ENCODE measurements around the gene CD109.
A peak's percentile ranks its signal among the peaks of the same experiment; 100 is the strongest.

The CD109 gene

GRCh38 chr6:73728548-73729205, 32.7 kb downstream of the CD109 start:
- DNase-seq, result no peak

DNA sequence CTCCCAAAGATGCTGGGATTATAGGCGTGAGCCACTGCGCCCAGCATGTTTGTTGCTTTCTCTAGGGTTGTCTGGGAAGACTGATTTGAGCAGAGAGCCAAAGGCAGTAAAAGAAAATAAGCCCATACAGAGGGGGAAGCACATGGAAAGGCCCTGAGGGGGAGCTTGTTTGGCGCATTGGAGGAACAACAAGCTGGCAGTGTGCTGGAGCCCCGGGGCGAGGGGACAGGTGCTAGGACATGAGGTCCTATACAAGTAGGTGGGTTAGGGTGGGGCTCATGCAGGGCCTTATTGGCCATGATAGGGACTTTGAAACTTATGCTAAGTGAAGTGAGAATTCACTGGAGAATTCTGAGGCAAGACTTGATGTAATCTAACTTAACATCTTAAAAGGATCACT, 35.3 kb downstream of the CD109 start:
- no peak for DNase-seq

GRCh38 chr6:73732845-73733675, 37.1 kb downstream of the CD109 start:
- DNase-seq, result peak; percentile 34

DNA sequence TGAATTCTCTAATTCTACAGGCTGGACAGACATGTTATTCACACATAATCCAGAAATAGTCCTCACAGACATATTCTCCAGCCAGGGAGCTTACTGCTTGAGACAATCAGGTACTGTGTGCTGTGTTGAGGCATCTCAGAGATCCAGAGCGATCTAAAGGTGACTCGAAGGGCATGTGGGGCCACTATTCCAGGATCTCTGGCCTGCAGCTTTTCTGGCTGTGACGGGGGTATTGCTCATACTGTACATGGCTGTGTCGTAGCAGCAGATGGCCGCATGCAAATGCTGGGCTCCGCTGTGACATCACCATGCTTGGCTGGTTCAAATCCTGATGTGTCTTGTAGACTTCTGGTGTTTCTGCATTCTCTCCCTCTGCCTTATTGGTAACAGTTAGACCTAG, 37.8 kb downstream of the CD109 start:
- DNase-seq, result no peak

- no peak for DNase-seq
These were observed 38.9 kb downstream of the CD109 start for GRCh38 chr6:73734832-73735453.

DNA sequence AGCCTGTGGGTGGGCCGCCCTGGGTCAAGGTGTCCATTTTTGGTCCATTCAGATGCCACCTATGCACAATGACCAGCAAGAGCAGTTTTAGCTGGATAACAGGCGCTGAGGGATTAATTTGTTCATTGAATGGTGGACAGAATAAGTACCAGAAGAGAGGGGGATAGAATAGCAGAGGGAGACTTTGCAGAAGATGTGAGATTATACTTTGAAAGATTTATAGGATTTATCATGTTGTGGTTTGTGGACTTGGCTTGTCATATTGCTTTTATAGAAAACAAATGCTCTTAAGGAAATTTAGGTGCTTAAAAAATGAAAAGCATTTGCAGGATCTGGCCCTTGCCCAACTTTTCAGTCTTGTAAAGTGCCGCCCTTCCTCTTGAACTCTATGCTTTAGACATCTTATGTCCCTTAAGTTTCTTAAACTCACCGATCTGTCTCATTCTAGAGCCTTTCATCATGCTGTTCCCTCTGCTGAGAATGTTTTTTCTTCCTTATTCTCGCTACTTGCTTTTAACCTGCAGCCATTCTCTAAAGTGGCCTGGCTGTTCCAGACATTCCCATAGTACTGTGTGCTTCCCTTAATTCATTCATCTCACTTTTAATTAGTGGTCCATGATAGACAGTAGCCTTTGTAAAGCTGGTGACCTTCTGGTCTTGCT, 42.5 kb downstream of the CD109 start:
- DNase-seq, result no peak

- peak; percentile 20 for DNase-seq
These were observed 43.1 kb downstream of the CD109 start for GRCh38 chr6:73739096-73739495.

DNA sequence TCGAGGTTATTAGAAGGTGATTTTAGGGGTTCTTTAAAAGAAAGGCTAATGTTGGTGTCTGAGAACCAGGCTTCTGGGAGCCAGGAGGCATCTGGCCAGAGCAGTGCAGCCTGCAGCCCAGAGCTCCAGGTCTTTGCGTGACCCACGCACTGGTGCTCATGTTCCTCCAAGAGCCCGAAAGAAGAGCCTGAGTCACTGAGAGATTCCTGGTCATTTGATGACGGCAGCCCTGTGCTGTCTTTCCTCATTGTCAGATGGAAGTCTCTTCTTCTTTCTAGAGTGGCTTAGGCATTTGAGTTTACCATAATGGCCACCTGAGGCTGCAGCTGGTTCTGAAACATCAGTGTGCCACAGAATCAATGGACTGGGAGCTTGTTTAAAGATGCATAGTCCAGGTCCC, 46.4 kb downstream of the CD109 start:
- DNase-seq, result peak; percentile 20

DNA sequence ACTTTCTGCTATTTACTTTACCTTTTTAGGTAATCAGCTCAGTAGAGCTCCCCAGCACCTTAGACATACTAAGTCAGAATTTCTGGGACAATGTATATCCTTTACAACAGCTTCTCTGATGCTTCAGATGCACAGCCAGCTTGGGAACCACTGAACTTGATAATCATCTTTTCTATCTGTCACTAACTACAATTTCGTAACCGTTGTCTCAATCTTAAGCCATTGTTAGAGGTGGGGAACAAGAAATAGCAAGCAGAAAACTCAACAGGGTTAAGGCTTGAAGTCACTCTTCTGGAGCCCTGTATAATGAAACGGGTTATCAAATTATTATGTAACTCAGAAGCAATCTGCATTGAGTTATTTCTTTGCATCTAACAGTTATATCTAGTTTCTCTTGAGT, 47.1 kb downstream of the CD109 start:
- no peak for DNase-seq

DNA sequence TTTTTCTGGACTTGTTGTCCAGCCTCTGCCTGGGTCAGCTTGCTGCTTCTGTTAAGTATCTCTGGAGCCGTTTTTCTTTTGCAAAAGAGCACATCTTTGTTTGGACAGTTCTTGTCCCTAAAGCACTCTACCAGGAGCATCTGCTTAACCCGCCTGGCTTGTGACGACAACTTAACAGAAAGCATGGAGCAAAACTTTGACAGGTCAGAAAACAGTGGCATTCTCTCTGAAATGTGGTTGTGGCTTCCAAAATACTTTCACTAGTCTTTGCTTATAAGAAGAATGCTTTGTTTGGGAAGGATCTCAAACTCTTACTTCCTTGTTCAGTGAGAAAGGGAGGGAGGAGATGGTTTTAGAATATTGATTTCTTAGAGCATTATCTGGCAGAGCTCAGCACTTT, 47.6 kb downstream of the CD109 start:
- no peak for DNase-seq

DNA sequence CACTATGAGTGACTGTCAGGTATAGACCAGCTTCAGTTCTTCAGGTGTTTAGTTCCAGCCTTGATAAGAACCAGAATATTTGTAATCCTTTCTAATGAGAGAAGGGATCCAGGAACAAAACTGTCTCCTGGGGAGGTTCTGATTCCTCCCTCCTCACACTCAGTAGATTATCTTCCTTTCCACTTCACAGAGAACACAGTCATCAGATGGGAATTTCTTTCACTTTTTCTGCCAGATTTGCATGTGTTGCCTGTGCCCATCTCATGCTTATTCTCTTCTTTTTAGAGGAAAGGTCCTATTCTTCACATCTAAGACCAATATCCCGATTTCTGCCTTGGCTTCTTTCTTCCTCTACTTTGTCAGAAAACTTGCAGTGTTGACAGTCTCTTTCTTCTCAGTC, 50.8 kb downstream of the CD109 start:
- no peak for DNase-seq

- no peak for DNase-seq
These were observed 51.3 kb downstream of the CD109 start for GRCh38 chr6:73747289-73747688.

- DNase-seq, result no peak
These were observed 56.9 kb downstream of the CD109 start for GRCh38 chr6:73752943-73753342.

DNA sequence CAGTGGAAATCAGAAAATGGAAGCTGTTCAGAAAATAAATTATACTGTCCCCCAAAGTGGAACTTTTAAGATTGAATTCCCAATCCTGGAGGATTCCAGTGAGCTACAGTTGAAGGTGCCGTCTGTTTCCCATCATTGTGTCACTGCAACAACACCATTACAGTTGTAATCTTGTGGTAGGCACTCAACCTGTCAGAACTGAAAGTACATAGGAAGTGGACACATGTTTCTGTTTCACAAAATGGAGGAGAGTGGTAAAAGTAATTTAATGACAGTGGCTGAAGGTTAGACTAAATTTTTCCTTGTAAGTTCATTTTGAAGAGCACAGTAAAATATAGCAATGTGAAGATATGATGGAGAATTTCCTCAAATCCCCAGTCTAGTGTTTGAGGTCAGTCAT, 70.0 kb downstream of the CD109 start:
- no peak for DNase-seq

DNA sequence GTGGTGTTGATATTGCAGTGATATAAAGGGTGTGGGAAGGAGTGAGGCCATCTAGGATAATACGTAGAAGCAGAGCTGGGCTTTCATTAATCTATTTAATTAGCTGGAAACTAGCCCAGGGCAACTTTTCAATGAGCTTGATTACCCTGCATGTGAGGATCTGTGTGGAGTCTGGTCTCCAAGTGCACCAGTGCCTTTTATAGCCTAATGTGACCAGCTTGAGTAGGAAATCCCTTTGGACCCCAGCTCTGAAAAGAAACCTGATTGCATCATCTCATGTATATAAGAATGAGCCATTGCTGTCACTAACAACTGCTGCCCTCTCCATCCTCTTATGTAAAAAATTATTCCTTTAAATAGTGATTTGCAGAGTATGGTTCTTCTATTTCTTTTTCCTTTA, 72.6 kb downstream of the CD109 start:
- no peak for DNase-seq

- DNase-seq, result no peak
These were observed 74.0 kb downstream of the CD109 start for GRCh38 chr6:73769976-73770375.

DNA sequence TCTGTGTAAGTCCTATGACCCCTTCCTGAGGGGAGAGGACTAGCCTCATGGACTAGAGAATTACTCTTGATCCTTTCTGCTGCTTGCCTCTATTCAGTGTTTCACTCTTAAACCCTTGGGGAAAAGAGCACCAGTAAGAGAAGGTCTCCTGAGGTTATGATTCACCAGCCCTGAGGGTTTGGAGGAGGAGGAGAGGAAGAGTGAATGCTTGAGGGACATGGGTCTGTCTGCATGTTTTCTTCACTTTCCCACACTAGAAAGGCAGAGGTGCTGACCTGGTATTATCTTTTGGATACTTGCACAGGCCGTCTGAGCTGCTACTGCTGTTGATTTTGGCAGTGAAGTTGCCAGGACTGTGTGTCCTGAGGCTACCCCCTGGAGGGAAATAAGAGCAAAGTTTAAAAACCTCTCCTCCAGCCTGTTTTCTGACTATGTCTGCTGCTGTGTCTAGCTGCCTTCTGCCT, 78.3 kb downstream of the CD109 start:
- no peak for DNase-seq

- no peak for DNase-seq
These were observed 83.9 kb downstream of the CD109 start for GRCh38 chr6:73779943-73780342.

DNA sequence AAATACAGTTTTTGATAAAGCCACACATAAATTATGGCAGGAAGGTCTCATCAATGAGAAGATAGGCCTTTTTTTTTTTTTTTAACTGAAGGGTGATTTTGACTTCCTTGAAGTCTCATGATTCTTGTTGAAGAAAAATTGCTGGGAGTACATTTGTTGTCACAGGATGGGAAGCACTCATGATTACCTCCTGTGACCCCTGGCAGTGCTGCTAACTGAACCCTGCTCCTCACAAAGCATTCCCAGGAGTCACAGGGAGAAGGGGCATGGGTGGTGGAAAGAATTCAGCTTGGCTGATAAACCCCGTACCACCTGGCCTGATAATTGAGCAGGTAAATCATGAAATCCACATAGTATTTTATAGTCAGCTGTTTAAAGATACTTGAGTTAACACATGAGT, 86.9 kb downstream of the CD109 start:
- no peak for DNase-seq

- no peak for DNase-seq
These were observed 88.9 kb downstream of the CD109 start for GRCh38 chr6:73784726-73785505.

GRCh38 chr6:73790574-73790973, 94.6 kb downstream of the CD109 start:
- DNase-seq, result no peak

DNA sequence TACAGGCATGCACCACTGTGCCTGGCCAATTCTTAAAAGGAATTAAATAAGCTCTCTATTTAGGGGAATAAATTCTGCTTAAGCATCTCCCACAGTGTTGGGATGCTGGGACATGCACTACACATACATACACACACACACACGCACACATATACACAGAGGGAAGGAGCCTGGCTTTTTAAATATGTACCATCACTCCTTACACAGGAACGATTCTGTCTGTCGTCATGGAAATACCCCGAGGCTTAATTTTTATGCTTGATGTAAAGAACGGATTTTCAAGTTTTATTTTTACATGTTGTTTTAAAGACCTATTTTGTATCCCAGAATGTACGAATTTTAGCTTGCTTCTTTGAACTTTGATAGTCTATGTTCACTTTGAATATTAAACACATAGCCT, 95.3 kb downstream of the CD109 start:
- no peak for DNase-seq

- no peak for DNase-seq
These were observed 96.7 kb downstream of the CD109 start for GRCh38 chr6:73792738-73793137.
